ENCODE data around the gene CYBC1. TPM values are rescaled to one million over a fixed set of nuclear protein-coding genes. Genes with fewer than 3 reads are reported as not detected.

Gene CYBC1
- total and polyA plus RNA-seq, 4 donors, result 30.3 to 83.0 (median 60.3) TPM

GRCh38 chr17:82444284-82444893 is 6.2 kb downstream of the CYBC1 start:
- DNase-seq (ENCODE audit: low read depth in 4 of 6, low spot score in 6 of 6), result no peak
- Histone ChIP-seq H3K36me3 (ENCODE audit: control insufficient read depth, insufficient read depth, low read length) (peaks cover 86% of the 10 kb centered on the region), H3K9me3 (ENCODE audit: control insufficient read depth, insufficient read depth, low read length) (no peaks in the 10 kb centered on the region), H3K4me3 (ENCODE audit: low read depth, low read length) (no peak overlapping the region), H3K4me1 (ENCODE audit: control insufficient read depth, insufficient read depth, low read length) (peaks cover 23% of the 10 kb centered on the region), H3K27me3 (ENCODE audit: control insufficient read depth, insufficient read depth, low read length) (no peaks in the 10 kb centered on the region), H3K27ac (ENCODE audit: low read depth, low read length) (no peak overlapping the region)
- 87% methylated on average over 33 of the region's 35 CpGs for WGBS (ENCODE audit: insufficient coverage)

- Histone ChIP-seq H3K9me3 (ENCODE audit: control insufficient read depth, insufficient read depth, low read length) (no peaks in the 10 kb centered on the region), H3K27ac (ENCODE audit: low read depth, low read length) (no peak overlapping the region), H3K36me3 (ENCODE audit: control insufficient read depth, insufficient read depth, low read length) (peaks cover 89% of the 10 kb centered on the region), H3K27me3 (ENCODE audit: control insufficient read depth, insufficient read depth, low read length) (no peaks in the 10 kb centered on the region), H3K4me1 (ENCODE audit: control insufficient read depth, insufficient read depth, low read length) (peaks cover 18% of the 10 kb centered on the region), H3K4me3 (ENCODE audit: low read depth, low read length) (no peak overlapping the region)
- no peak for DNase-seq (ENCODE audit: low read depth in 4 of 6, low spot score in 6 of 6)
- 86% methylated on average over 27 of the region's 40 CpGs for WGBS (ENCODE audit: insufficient coverage)
These were observed 6.9 kb downstream of the CYBC1 start for GRCh38 chr17:82443465-82444283.

- 87% methylated on average over 28 of the region's 28 CpGs for WGBS (ENCODE audit: insufficient coverage)
These were observed 7.7 kb downstream of the CYBC1 start for GRCh38 chr17:82442643-82443464.

GRCh38 chr17:82441691-82442487 is 8.7 kb downstream of the CYBC1 start:
- no peak overlapping the region for H3K27ac ChIP-seq (ENCODE audit: low read depth, low read length)
- no peak for DNase-seq (ENCODE audit: low read depth in 4 of 6, low spot score in 6 of 6)
- no peaks in the 10 kb centered on the region for H3K9me3 ChIP-seq (ENCODE audit: control insufficient read depth, insufficient read depth, low read length)
- H3K4me3 ChIP-seq (ENCODE audit: low read depth, low read length), result no peak overlapping the region
- no peaks in the 10 kb centered on the region for H3K27me3 ChIP-seq (ENCODE audit: control insufficient read depth, insufficient read depth, low read length)
- WGBS (ENCODE audit: insufficient coverage), result 84% methylated on average over 27 of the region's 27 CpGs
- H3K4me1 ChIP-seq (ENCODE audit: control insufficient read depth, insufficient read depth, low read length), result peaks cover 18% of the 10 kb centered on the region
- H3K36me3 ChIP-seq (ENCODE audit: control insufficient read depth, insufficient read depth, low read length), result peaks cover 100% of the 10 kb centered on the region

More at GRCh38 chr17:82442643-82443464, 7.7 kb downstream of the CYBC1 start:
- Histone ChIP-seq H3K27me3 (ENCODE audit: control insufficient read depth, insufficient read depth, low read length) (no peaks in the 10 kb centered on the region), H3K4me1 (ENCODE audit: control insufficient read depth, insufficient read depth, low read length) (peaks cover 18% of the 10 kb centered on the region), H3K27ac (ENCODE audit: low read depth, low read length) (no peak overlapping the region), H3K4me3 (ENCODE audit: low read depth, low read length) (no peak overlapping the region), H3K9me3 (ENCODE audit: control insufficient read depth, insufficient read depth, low read length) (no peaks in the 10 kb centered on the region), H3K36me3 (ENCODE audit: control insufficient read depth, insufficient read depth, low read length) (peaks cover 95% of the 10 kb centered on the region)
- no peak for DNase-seq (ENCODE audit: low read depth in 4 of 6, low spot score in 6 of 6)

- Histone ChIP-seq H3K27ac (ENCODE audit: low read depth, low read length) (no peak overlapping the region), H3K4me1 (ENCODE audit: control insufficient read depth, insufficient read depth, low read length) (peaks cover 18% of the 10 kb centered on the region), H3K4me3 (ENCODE audit: low read depth, low read length) (no peak overlapping the region), H3K27me3 (ENCODE audit: control insufficient read depth, insufficient read depth, low read length) (no peaks in the 10 kb centered on the region), H3K36me3 (ENCODE audit: control insufficient read depth, insufficient read depth, low read length) (peaks cover 100% of the 10 kb centered on the region), H3K9me3 (ENCODE audit: control insufficient read depth, insufficient read depth, low read length) (no peaks in the 10 kb centered on the region)
- peak in 1 of 6 donors; percentile 30 for DNase-seq (ENCODE audit: low read depth in 4 of 6, low spot score in 6 of 6)
- WGBS (ENCODE audit: insufficient coverage), result 52% methylated on average over 15 of the region's 17 CpGs
These were observed 9.4 kb downstream of the CYBC1 start for GRCh38 chr17:82440991-82441627.

- no peaks in the 10 kb centered on the region for H3K27me3 ChIP-seq (ENCODE audit: control insufficient read depth, insufficient read depth, low read length)
- peaks cover 100% of the 10 kb centered on the region for H3K36me3 ChIP-seq (ENCODE audit: control insufficient read depth, insufficient read depth, low read length)
- 73% methylated on average over 14 of the region's 22 CpGs for WGBS (ENCODE audit: insufficient coverage)
- H3K27ac ChIP-seq (ENCODE audit: low read depth, low read length), result no peak overlapping the region
- no peaks in the 10 kb centered on the region for H3K9me3 ChIP-seq (ENCODE audit: control insufficient read depth, insufficient read depth, low read length)
- DNase-seq (ENCODE audit: low read depth in 4 of 6, low spot score in 6 of 6), result no peak
- H3K4me1 ChIP-seq (ENCODE audit: control insufficient read depth, insufficient read depth, low read length), result peaks cover 14% of the 10 kb centered on the region
- no peak overlapping the region for H3K4me3 ChIP-seq (ENCODE audit: low read depth, low read length)
These were observed 10.0 kb downstream of the CYBC1 start for GRCh38 chr17:82440469-82440981.

GRCh38 chr17:82439829-82440365 is 10.7 kb downstream of the CYBC1 start:
- Histone ChIP-seq H3K4me3 (ENCODE audit: low read depth, low read length) (no peak overlapping the region), H3K27ac (ENCODE audit: low read depth, low read length) (no peak overlapping the region), H3K4me1 (ENCODE audit: control insufficient read depth, insufficient read depth, low read length) (peaks cover 11% of the 10 kb centered on the region), H3K9me3 (ENCODE audit: control insufficient read depth, insufficient read depth, low read length) (no peaks in the 10 kb centered on the region), H3K27me3 (ENCODE audit: control insufficient read depth, insufficient read depth, low read length) (no peaks in the 10 kb centered on the region), H3K36me3 (ENCODE audit: control insufficient read depth, insufficient read depth, low read length) (peaks cover 99% of the 10 kb centered on the region)
- WGBS (ENCODE audit: insufficient coverage), result 91% methylated on average over 29 of the region's 34 CpGs
- no peak for DNase-seq (ENCODE audit: low read depth in 4 of 6, low spot score in 6 of 6)

- Histone ChIP-seq H3K9me3 (ENCODE audit: control insufficient read depth, insufficient read depth, low read length) (no peaks in the 10 kb centered on the region), H3K4me3 (ENCODE audit: low read depth, low read length) (no peak overlapping the region), H3K27ac (ENCODE audit: low read depth, low read length) (no peak overlapping the region), H3K36me3 (ENCODE audit: control insufficient read depth, insufficient read depth, low read length) (peaks cover 93% of the 10 kb centered on the region), H3K27me3 (ENCODE audit: control insufficient read depth, insufficient read depth, low read length) (no peaks in the 10 kb centered on the region), H3K4me1 (ENCODE audit: control insufficient read depth, insufficient read depth, low read length) (peaks cover 11% of the 10 kb centered on the region)
- no peak for DNase-seq (ENCODE audit: low read depth in 4 of 6, low spot score in 6 of 6)
- 93% methylated on average over 26 of the region's 29 CpGs for WGBS (ENCODE audit: insufficient coverage)
These were observed 11.2 kb downstream of the CYBC1 start for GRCh38 chr17:82439194-82439828.
